HCT116 (cell line): ENCODE data around the gene CDYL. TPM values are rescaled to one million over a fixed set of nuclear protein-coding genes. Genes with fewer than 3 reads are reported as not detected.

ENCODE experiments used
- ATAC-seq: fragments of 200-7000 bp; cut with Tn5 transposase; 2 replicates; pipeline ENCODE4 v1.9.1; 2020; ENCODE audit warnings: mild to moderate bottlenecking, moderate library complexity
- BruUV-seq: library from RNA; stranded (reverse); fragments of 400-500 nt; replicated peaks from 2 replicates; lab custom pipeline; 2021; lab: Mats Ljungman, UMichigan
- CTCF ChIA-PET: fragments of 300-600 bp; sonication (Branson Sonifier 250); formaldehyde crosslinking; loops from one replicate; lab custom pipeline; 2021; ENCODE audit warnings: antibody characterized with exemption; lab: Charles Lee
- POLR2A ChIA-PET: fragments of 300-600, 350-600 bp; sonication (Branson Sonifier 250); formaldehyde crosslinking; loops from one replicate; lab custom pipeline; 2021; ENCODE audit warnings: antibody characterized with exemption; lab: Charles Lee
- RAD21 ChIA-PET, 2 experiments: fragments of 300-600 bp; sonication (Branson Sonifier 250); formaldehyde crosslinking; loops; one replicate each; lab custom pipeline; 2023; ENCODE audit warnings: low total read pairs in 2 of 2; ENCODE audit not compliant: uncharacterized antibody in 2 of 2, unreplicated experiment in 2 of 2, low non-redundant PET in 1 of 2; lab: Charles Lee
- DNase-seq: peaks from one replicate; pipeline ENCODE4 v3.0.0-alpha.2; 2010; ENCODE audit warnings: low read depth, low spot score
- H2AFZ ChIP-seq: fragments of 200-600 bp; shearing (Covaris generic), sonication (generic); 2 replicates; pipeline ENCODE4 v1.6.1; 2017; ENCODE audit warnings: low read depth, mixed run types, mixed read lengths, antibody characterized with exemption, low read length; ENCODE audit not compliant: poor library complexity, severe bottlenecking
- H3K27ac ChIP-seq: 2 replicates; pipeline ENCODE4 v1.5.1; 2012; ENCODE audit warnings: low read depth, low read length
- H3K27me3 ChIP-seq: fragments of 200-600 bp; sonication (generic); 2 replicates; pipeline ENCODE4 v1.6.1; 2016; ENCODE audit warnings: mixed run types, low read length, mixed read lengths; ENCODE audit not compliant: insufficient read depth
- H3K36me3 ChIP-seq, 2 experiments: fragments of 200-500 bp in 1 of 2; fragments of 200-600 bp in 1 of 2; sonication (Bioruptor generic) in 1 of 2; sonication (generic) in 1 of 2; 2 replicates each; pipeline versions ENCODE4 v1.5.1 to v1.6.1; 2014 to 2016; ENCODE audit warnings: low read length in 2 of 2, inconsistent platforms in 1 of 2, mixed read lengths in 1 of 2, mixed run types in 1 of 2; ENCODE audit not compliant: insufficient read depth in 2 of 2, control insufficient read depth in 1 of 2
- H3K4me1 ChIP-seq, 2 experiments: fragments of 200-600 bp in 1 of 2; sonication (generic) in 1 of 2; 2 replicates each; pipeline versions ENCODE4 v1.5.1 to v1.6.1; 2012 to 2017; ENCODE audit warnings: low read length in 2 of 2, inconsistent platforms in 1 of 2, mild to moderate bottlenecking in 1 of 2, mixed read lengths in 1 of 2, mixed run types in 1 of 2, moderate library complexity in 1 of 2; ENCODE audit not compliant: insufficient read depth in 2 of 2, control insufficient read depth in 1 of 2
- H3K4me2 ChIP-seq: fragments of 200-600 bp; sonication (generic); 2 replicates; pipeline ENCODE4 v1.6.1; 2017; ENCODE audit warnings: mixed run types, low read length, mixed read lengths
- H3K4me3 ChIP-seq, 2 experiments: fragments of 200-600 bp in 1 of 2; sonication (generic) in 1 of 2; replicated peaks in 1 of 2; 2 replicates each; pipeline ENCODE4 v1.5.1; 2011 to 2016; ENCODE audit warnings: low read length in 2 of 2, control low read depth in 1 of 2, low read depth in 1 of 2, mild to moderate bottlenecking in 1 of 2, mixed read lengths in 1 of 2, mixed run types in 1 of 2
- H3K79me2 ChIP-seq: fragments of 200-600 bp; sonication (generic); 2 replicates; pipeline ENCODE4 v1.6.1; 2017; ENCODE audit warnings: mild to moderate bottlenecking, mixed run types, low read length, moderate library complexity, mixed read lengths; ENCODE audit not compliant: insufficient read depth
- H3K9ac ChIP-seq: fragments of 200-600 bp; sonication (generic); 2 replicates; pipeline ENCODE4 v1.6.1; 2016; ENCODE audit warnings: low read length, mixed read lengths
- H3K9me2 ChIP-seq: fragments of 200-600 bp; sonication (generic), shearing (Covaris generic); 2 replicates; pipeline ENCODE4 v1.6.1; 2017; ENCODE audit warnings: mixed run types, mild to moderate bottlenecking, moderate library complexity; ENCODE audit not compliant: insufficient read depth
- H3K9me3 ChIP-seq, 2 experiments: fragments of 200-500 bp in 1 of 2; fragments of 200-600 bp in 1 of 2; sonication (Bioruptor generic) in 1 of 2; sonication (generic) in 1 of 2; 2 replicates each; pipeline ENCODE4 v1.6.1; 2014 to 2017; ENCODE audit warnings: low read length in 2 of 2, mixed read lengths in 2 of 2, inconsistent platforms in 1 of 2, low read depth in 1 of 2, mild to moderate bottlenecking in 1 of 2, mixed run types in 1 of 2, moderate library complexity in 1 of 2; ENCODE audit not compliant: control insufficient read depth in 1 of 2, insufficient read depth in 1 of 2
- H4K20me1 ChIP-seq: fragments of 200-600 bp; sonication (generic), shearing (Covaris generic); 2 replicates; pipeline ENCODE4 v1.6.1; 2017; ENCODE audit warnings: mixed run types, mild to moderate bottlenecking, moderate library complexity; ENCODE audit not compliant: insufficient read depth
- CBX3 ChIP-seq: IDR thresholded peaks from 2 replicates; pipeline ENCODE4 v1.6.1; 2012; ENCODE audit warnings: low read depth
- CEBPB ChIP-seq: IDR thresholded peaks from 2 replicates; pipeline ENCODE4 v1.6.1; 2012; ENCODE audit warnings: low read depth
- CTCF ChIP-seq, 3 experiments: fragments of 200-600 bp in 1 of 3; sonication (generic) in 1 of 3; IDR thresholded peaks in 2 of 3; conservative IDR thresholded peaks in 1 of 3; 2 replicates each; pipeline ENCODE4 v1.5.1; 2012 to 2017; ENCODE audit warnings: low read depth in 2 of 3, low read length in 2 of 3, antibody characterized with exemption in 1 of 3, borderline replicate concordance in 1 of 3, control low read depth in 1 of 3, mild to moderate bottlenecking in 1 of 3, mixed read lengths in 1 of 3, mixed run types in 1 of 3, moderate library complexity in 1 of 3; ENCODE audit not compliant: insufficient read depth in 1 of 3
- EGR1 ChIP-seq: IDR thresholded peaks from 2 replicates; pipeline ENCODE4 v1.6.1; 2012; ENCODE audit warnings: low read depth
- EZH2 ChIP-seq: fragments of 200-600 bp; sonication (generic); IDR thresholded peaks from 2 replicates; pipeline ENCODE4 v1.6.1; 2017; ENCODE audit warnings: antibody characterized with exemption, mixed run types
- EZH2phosphoT487 ChIP-seq: fragments of 200-600 bp; IDR thresholded peaks from 2 replicates; pipeline ENCODE4 v1.6.1; 2018; ENCODE audit warnings: antibody characterized with exemption, borderline replicate concordance
- FOSL1 ChIP-seq: IDR thresholded peaks from 2 replicates; pipeline ENCODE4 v1.6.1; 2012; ENCODE audit warnings: low read depth
- POLR2AphosphoS5 ChIP-seq: IDR thresholded peaks from 2 replicates; pipeline ENCODE4 v1.6.1; 2011; ENCODE audit warnings: mild to moderate bottlenecking, low read depth, low read length, moderate library complexity
- TCF7L2 ChIP-seq: IDR thresholded peaks from 2 replicates; pipeline ENCODE4 v1.7.0; 2011; ENCODE audit warnings: borderline replicate concordance, inconsistent platforms; ENCODE audit not compliant: insufficient read depth, insufficient read length; ENCODE audit errors: extremely low read depth
- ZFX ChIP-seq: fragments of 450-650 bp; IDR thresholded peaks from 2 replicates; pipeline ENCODE4 v1.6.1; 2017
- ZNF274 ChIP-seq: fragments of 200-500 bp; sonication (Bioruptor generic); IDR thresholded peaks from 2 replicates; pipeline ENCODE4 v1.6.1; 2014; ENCODE audit warnings: mild to moderate bottlenecking, low read depth, low read length, inconsistent platforms
- intact Hi-C: fragments of 100-400 bp; cut with micrococcal nuclease; formaldehyde crosslinking; loops from 2 replicates; pipeline ENCODE4 v1.10.0; 2022
- total RNA-seq: library from RNA; stranded (reverse); gene quantifications from one replicate; pipeline ENCODE4 v1.2.1, GENCODE V29; 2021; ENCODE audit not compliant: unreplicated experiment
- TF ChIP-seq, protein P1 (sequence below): IDR thresholded peaks from 2 replicates; pipeline ENCODE4 v1.6.1; 2012
- TF ChIP-seq, protein P2 (sequence below): IDR thresholded peaks from 2 replicates; pipeline ENCODE4 v1.6.1; 2012

The CDYL gene
- total RNA-seq, 1 experiment from 2014 or later = 42.6 TPM

GRCh38 chr6:4950076-4950475 lies 173.9 kb downstream of the CDYL start:
- no peak overlapping the region for H3K4me2 ChIP-seq
- TF ChIP-seq EZH2 (no peak), CBX3 (no peak), POLR2AphosphoS5 (no peak), ZFX (no peak), TCF7L2 (no peak), FOSL1 (no peak), EZH2phosphoT487 (no peak), ZNF274 (no peak), CTCF (IDR thresholded peaks at IDR 0.05 in 2 of 3, conservative IDR thresholded peaks at IDR 0.05 in 1 of 3; ENCODE audit: borderline replicate concordance in 1 of 3, insufficient read depth in 1 of 3, low read depth in 2 of 3, low read length in 2 of 3) (no peak), EGR1 (no peak), CEBPB (no peak)
- TF ChIP-seq, protein P1, sequence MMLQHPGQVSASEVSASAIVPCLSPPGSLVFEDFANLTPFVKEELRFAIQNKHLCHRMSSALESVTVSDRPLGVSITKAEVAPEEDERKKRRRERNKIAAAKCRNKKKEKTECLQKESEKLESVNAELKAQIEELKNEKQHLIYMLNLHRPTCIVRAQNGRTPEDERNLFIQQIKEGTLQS = no peak
- TF ChIP-seq, protein P2, sequence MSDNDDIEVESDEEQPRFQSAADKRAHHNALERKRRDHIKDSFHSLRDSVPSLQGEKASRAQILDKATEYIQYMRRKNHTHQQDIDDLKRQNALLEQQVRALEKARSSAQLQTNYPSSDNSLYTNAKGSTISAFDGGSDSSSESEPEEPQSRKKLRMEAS = no peak
- ChIA-PET POLR2A (no interaction called here), RAD21 (no interaction called here), CTCF (no interaction called here)
- no peak overlapping the region for H3K27ac ChIP-seq
- intact Hi-C loops = no loop called here
- no peaks in the 10 kb centered on the region for H4K20me1 ChIP-seq
- H3K9ac ChIP-seq = no peak overlapping the region
- BruUV-seq = no TSS peak
- no peak overlapping the region for H3K4me3 ChIP-seq
- no peaks in the 10 kb centered on the region for H3K9me3 ChIP-seq
- H3K79me2 ChIP-seq = no peaks in the 10 kb centered on the region
- H3K36me3 ChIP-seq = peaks cover 0 to 7% of the 10 kb centered on the region in 2 experiments; a peak in 2 of 4 replicates
- no peak for ATAC-seq
- no peaks in the 10 kb centered on the region for H3K9me2 ChIP-seq
- no peaks in the 10 kb centered on the region for H3K4me1 ChIP-seq
- H3K27me3 ChIP-seq = no peaks in the 10 kb centered on the region
- no peak overlapping the region for H2AFZ ChIP-seq
- DNase-seq = no peak
